GM21723 (cell line): Measurements from ENCODE around the gene PTPRB.
"Not testable (repeated sequence)": the region's sequence is repeated elsewhere in the genome, so short reads cannot be mapped to it uniquely, and the experiment has no call there.

ENCODE experiments used
- ATAC-seq: cut with Tn5 transposase; IDR thresholded peaks from one replicate; pipeline ENCODE4 v1.9.1; 2021; ENCODE audit warnings: mild to moderate bottlenecking, moderate library complexity; ENCODE audit not compliant: unreplicated experiment

Gene PTPRB

DNA sequence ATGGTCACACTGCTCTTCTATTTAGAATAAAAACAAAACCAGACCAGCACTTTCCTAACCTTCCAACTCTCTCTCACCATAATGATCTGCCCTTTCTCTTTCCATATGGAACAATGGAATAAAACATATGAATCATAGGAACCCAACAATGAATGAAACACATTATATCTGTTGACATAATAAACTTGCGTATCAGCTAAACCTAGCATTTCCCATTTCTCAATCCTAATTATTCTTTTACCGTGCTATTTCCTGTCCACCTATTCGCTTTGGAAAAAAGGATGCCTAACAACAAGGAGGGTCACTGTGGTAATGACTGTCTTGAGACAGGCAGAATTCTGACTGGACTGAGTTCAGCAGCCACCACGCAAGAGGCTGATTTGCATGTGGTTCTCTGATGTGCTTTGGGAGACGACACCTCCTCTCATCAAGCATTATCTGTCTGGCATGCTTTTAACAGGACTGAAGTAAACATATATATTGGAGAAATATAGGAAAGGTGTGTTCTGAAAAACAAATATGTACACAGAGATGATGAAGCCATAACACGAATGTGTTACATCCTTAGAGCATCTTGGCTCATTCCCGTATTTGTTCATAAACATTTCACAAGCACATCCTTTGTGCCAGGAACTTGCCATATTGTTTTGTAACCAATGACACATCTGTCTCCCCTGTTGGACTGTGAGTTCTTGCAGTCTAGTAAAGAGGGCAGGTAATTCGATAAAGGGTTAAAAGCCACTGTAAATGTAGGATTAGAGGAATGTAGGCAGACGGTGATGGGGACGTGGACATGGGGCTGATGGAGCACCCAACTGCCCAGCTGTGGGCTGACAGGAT is 87.7 kb downstream of the PTPRB start:
- ATAC-seq = no peak

DNA sequence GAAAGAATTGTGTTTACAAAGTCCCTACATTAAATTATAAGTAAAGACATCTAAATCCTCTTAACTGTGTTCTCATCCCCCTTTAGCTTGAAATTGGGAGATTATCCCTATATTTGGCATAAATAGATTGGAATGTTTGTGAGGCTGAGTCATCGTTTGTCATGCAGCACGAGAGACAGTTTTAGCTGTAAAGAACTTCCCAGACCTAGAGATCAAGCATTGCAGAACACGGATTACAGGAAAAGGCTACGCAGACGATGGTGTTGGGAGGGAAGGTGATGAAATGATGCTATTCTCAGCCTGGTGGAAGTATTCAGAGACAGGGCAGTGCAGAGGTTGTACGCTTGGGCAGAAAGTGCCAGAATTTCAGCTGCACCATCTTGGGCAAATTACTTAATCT is 93.8 kb downstream of the PTPRB start:
- no peak for ATAC-seq

DNA sequence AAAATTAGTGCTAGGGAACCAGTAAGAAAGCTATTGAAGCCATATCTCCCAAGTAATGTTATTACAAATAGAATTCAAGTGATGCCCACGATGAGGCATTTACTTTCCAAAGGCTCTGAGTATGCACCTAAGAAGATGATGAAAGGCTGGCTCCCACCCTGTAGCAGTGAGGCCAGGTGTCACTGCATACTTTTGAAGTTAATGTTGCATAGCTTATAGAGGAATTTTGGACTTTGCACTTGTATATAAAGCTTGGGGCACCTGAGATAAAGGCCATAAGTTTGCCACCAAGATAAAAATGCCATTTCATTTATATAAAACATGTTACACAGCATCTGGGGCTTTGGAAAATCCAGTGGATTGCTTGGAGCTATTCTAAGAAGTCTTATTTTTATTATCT is 96.2 kb downstream of the PTPRB start:
- ATAC-seq = no peak

DNA sequence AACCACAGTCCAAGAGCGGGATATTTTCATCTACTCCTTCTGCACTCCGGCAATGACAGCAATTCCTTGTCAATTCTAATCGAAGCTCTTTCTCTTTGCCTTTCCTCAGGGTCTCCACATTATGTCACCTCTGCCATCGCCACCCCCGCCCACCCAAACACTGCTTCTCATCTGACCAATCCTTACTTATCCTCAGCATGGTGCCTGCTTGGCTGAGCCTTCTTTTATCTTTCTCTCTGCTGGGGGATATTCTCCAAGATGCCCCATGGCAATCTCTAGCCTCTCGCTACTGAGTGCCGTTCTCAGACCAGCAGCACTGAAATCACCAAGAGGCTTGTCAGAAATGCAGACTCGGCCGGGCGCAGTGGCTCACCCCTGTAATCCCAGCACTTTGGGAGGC is 100.6 kb downstream of the PTPRB start:
- no peak for ATAC-seq

DNA sequence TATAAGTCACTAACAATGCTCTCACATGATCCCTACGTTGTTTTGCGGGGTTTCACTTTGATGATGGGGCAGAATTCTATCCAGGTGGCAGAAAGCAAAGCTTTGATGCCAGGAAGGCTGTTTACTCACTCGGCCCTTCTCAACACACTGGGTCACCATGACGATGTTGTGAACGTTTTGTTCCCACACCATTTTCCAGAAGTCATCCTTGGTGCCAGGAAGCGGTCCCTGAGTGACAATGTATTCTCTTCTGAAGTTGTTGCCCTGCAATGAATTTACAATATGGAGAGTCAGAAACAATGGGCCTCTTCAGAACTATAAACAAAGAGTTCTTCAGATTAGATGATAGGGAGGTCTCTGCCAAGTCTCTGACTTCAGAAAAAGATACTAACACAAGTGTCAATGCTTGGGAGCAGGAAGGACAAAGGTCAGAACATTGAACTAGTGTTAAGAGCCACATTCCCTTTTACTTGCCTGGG is 101.3 kb downstream of the PTPRB start:
- ATAC-seq = no peak

DNA sequence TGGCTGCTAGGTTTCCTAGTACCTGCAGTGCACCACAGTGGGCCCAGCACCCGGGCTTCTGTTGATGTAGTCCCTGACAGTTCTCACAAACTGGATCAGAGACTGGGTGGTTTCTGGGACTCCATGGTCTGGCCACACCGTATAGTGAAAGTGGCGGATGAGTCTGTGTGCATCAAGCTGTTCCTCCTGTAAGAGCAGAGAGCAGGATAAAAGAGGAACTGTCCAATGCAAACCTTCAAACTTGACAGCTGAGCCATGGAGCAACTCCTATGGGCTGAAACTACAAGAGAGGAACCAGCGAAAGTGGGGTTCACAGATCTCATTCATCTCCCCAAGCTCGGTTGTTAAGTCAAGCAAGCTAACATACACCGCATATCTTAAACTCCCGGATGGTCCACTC is 102.8 kb downstream of the PTPRB start:
- ATAC-seq = no peak

DNA sequence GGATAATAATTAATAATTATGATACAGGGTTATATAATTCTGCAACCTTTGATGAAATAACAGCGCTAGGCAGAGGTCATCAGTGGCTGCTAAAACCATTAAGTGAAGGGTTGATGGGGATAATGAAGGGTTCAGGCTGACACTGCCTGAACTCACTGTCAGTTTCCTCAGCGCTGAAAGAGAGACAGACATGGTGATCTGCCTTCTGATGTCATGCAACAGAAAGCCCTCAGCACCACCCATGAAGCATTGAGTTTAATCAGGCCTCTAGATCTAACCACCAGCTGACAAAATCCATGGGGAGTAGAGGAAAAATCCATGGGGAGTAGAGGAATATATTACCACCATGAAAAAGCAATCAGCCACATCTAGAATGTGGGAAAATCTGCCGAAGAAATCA is 107.6 kb downstream of the PTPRB start:
- ATAC-seq = no peak

DNA sequence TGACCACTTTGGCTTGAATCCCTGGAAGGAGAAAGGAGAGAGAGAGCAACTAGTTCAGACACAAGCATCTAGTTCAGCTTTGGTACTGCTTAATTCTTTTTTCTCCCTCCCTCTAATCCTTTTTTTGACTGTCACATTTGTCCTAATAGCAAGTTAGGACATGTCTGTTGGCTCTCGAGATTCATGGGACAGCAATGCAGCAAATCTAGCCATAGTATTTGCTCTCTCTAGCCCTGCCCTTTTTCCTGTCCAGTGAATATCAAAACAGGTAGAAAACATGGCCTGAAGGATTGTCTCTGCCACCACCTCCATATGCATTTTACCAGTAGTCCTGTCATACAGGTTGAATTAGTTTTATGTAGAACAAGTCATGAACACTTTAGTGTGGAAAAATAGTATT is 116.4 kb downstream of the PTPRB start:
- ATAC-seq = no peak

DNA sequence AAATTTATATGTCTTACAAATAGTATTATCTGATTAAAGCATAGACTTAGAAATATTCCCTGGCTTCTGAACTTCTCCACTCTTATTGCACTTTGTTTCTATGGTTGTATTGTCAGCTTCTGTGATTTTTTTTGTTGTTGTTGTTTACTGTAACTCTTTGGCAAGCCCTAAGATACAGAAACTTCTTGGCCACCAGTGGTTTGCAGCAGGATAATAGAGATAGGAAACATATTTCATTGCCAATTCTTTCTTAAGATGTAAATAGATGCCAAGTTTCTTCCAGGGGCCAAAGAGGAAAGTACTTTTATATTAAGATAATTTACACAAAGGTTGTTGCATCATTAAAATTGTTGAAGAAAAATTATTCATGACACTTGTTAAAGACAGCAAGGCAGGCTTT is 123.8 kb downstream of the PTPRB start:
- ATAC-seq = no peak

DNA sequence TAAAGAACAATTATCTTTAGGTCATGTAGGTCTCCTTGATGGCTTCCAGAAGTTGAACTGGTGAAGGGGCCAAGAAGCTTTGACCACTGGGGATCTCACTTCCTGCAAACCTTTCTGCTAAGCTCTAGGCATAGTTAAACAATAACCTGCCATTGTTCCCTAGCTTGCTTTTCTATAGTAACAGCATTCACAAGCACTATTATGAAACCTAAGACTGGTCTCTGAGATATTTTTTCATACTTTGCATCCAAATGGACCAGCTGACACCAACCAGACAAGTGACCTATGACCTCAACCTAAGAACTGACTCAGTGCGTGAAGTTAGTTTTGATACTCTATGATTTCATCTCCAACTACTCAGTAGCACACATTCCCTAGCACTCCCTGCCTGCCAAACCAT is 129.1 kb downstream of the PTPRB start:
- no peak for ATAC-seq

DNA sequence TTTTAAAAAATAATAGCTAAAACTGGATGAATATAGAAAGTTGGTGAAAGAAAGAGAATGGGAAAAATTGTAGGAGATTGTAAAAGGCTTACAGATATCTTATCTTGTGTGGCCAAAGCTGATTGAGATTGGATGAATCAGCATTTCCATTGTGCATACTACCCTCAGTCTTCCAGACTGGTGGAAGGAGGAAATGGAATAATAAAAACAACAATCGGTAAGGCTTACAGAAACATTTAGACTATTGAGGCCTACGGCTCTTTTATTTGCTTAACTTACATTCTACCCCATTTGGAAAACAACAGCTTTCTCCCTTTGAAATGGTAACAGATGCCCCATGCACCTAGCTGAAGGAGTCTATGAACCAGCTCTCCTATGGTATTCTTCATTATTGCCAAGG is 129.8 kb downstream of the PTPRB start:
- no peak for ATAC-seq

DNA sequence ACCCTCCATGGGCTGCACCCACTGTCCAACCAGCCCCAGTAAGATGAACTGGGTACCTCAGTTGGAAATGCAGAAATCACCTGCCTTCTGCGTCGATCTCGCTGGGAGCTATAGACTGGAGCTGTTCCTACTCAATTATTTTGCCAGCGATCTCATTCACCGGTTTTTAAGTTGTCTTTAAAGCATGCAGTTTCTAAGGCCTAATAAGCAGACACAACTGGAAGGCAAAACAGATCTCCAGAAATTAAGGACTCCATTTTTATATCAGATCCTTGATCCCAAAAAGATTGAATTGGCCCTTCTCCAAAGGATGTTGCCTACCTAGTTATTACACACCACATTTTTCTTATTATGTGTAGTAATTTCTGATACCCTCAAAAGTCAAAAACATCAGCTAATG is 139.7 kb downstream of the PTPRB start:
- no peak for ATAC-seq

DNA sequence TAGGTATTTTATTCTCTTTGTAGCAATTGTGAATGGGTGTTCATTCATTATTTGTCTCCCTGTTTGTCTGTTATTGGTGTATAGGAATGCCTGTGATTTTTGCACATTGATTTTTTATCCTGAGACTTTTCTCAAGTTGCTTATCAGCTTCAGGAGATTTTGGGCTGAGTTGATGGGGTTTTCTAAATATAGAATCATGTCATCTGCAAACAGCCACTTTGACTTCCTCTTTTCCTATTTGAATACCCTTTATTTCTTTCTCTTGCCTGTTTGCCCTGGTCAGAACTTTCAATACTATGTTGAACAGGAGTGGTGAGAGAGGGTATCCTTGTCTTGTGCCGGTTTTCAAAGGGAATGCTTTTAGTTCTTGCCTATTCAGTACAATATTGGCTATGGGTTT is 144.3 kb downstream of the PTPRB start:
- ATAC-seq = not testable (repeated sequence)

DNA sequence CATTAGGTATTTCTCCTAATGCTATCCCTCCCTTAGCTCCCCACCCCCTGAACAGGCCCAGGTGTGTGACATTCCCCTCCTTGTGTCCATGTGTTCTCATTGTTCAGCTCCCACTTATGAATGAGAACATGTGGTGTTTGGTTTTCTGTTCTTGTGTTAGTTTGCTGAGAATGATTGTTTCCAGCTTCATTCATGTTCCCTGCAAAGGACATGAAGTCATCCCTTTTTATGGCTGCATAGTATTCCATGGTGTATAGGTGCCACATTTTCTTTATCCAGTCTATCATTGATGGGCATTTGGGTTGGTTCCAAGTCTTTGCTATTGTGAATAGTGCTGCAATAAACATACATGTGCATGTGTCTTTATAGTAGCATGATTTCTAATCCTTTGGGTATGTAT is 146.3 kb downstream of the PTPRB start:
- ATAC-seq = not testable (repeated sequence)

DNA sequence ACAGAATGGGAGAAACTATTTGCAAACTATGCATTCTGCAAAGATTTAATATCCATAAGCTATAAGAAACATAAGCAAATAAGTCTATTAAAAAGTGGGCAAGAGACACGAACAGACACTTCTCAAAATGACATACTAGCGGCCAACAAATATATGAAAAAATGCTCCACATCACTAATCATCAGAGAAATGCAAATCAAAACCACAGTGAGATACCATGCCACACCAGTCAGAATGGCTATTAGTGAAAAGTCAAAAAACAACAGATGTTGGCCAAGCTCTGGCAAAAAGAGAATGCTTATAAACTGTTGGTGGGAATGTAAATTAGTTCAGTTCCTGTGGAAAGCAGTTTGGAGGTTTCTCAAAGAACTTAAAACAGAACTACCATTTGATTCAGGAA is 149.8 kb downstream of the PTPRB start:
- no peak for ATAC-seq

DNA sequence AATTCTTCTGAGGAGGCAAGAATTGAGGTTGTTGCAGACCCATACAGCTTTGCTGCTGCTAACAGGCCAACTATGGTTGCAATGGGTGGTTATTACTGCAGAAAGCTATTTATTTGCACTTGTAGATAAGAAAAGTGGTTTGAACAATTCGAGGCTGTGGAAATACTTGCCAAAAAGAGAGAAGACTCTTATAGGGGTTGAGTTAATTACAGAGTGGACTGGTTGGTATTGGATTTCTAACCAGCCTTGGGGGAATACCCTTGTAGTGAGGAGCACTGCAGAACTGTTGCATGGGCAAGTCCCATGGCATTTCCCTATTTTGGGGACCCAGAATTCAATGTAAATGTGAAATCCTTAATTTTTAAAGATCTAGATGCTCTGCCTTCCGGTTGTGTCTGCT is 150.6 kb downstream of the PTPRB start:
- ATAC-seq = no peak

DNA sequence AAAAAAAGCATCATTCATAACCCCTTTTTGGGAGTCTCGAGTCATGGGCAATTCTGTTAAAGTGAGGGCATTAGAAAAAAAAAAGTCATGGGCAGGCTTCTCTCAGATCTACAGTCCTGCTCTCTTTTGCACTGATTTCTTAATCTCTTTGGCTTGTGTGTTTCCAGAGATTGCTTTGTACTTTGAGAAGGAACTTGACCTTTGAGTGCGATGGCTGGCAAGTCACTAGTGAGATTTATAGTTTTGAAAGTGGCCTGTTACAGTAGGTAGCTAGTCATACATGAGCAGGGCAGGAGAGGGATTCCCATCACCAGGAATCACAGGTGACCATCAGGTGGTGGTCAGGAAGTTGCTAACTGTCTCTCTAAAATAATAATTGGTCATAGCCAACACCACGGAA is 151.5 kb downstream of the PTPRB start:
- no peak for ATAC-seq

DNA sequence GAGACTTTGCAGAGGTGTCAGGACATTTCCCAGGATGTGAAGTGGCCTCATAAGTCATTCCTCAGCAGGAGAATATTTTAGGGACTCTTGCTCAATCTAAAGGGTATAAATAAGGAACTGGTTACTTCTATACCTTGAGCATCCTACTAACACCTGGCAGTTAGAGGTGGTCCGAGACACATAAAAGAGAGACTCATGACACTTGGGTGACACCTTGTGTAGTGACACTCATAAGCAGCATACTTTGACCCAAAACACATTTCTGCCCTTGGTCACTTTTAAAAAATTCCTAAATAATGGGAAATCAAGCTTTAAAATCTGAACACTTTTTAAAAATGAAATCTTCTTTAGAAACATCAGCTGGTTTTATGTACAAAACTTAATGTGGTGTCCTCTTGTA is 152.8 kb downstream of the PTPRB start:
- ATAC-seq = no peak

DNA sequence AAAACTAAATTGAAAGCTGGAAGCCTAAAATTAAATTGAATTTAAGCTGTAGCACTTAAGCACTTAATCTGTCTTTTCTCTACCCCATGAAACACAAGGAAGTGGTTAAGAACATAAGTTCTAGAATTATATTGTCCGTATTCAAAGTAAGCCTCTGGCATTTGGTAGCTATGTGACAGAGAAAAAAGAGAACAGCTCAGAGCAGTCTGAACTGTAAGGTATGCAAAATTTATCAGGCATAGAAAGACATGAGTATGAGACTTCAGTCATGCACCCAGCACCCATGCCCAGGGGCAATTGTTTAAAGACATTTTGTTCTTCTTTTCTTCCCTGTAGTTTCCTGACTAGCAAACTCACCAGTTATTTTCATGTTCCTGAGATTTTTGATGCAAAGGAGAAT is 154.5 kb downstream of the PTPRB start:
- no peak for ATAC-seq

DNA sequence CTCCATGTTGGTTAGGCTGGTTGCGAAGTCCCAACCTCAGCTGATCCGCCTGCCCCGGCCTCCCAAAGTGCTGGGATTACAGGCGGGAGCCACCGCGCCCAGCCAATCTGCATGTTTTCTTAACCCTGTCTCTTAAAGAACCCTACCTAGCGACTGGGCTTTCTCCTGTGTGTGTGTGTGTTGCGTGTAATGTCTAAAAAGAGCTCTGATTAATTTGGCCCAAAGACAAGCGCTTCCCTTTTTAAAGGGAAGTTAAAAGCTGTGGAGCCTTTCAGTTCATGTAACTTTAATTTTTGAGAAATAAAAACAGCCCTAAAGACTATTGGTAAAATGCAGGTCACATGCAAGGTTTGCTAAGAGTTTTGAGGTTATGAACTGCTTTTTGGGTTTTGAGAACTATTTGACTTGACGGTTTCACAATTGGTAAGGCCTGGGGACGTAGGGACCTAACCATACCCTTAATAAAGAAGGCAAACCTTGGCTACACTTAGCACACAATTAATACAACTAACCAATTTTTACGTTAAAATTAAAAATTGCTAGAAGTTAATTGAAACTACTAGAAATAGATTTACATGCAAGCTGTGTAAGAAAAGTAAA is 167.9 kb downstream of the PTPRB start:
- no peak for ATAC-seq

DNA sequence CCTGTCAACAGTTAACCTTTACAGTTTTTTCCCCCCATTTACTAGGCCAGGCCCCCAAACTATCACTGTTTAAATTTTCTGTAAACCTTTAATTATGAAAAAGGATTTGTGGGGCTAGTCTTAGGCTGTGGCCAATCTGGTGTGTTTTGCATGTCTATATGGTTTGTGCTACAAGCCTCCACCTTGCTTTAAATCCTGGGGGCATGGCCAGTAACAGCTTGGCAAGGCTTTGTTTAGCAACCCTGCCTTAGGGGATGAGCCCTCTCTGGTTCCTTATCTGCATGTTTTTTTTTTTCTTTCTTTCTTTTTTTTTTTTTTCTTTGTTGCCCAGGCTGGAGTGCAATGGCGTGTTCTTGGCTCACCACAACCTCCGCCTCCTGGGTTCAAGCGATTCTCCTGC is 168.5 kb downstream of the PTPRB start:
- ATAC-seq = no peak

DNA sequence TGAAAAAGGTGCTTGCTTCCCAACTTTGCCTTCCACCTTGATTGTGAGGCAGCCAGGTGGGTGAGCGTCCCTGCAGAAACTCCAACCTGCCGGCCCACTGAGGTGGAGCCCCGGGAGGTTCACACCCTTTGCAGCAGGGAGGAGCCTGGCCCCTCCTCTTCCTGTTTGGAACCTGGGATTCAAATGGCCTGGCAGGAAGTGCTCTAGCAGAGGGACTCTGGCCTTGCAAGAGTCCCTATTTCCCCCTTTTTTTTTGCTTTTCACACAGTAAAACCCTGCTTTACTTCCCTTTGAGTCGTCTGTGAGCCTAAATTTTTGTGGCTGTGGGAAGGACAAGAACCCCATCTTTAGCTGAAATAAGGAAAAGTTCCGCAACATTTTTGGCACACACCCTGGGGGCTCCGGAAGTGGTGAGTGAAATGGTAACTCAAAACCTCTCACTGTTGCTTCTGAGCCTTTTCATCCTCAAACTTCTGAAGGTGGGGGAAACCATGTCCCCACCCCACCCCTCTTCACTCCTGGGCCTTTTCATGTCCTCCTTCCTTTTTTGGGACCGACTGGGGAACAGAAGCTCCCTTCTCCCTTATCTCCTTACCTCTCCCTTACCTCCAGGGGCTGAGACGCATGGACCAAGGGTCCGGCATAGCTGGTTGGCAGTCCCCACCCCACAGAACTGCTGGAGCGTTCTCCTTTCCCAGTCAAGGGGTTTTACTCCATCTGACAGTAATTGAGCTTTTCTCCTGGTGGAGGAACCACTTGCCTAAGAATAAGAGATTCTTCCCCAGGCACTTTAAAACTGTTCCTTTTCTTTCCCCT is 169.1 kb downstream of the PTPRB start:
- no peak for ATAC-seq
